ENCODE measurements around the gene DRAXIN.

The DRAXIN gene

GRCh38 chr1:11736746-11737639 is 45.5 kb downstream of the DRAXIN start:
- TF ChIP-seq CTCF (IDR thresholded peaks at IDR 0.05): no peak

- TF ChIP-seq CTCF (IDR thresholded peaks at IDR 0.05): no peak
Observed at GRCh38 chr1:11738096-11738495, 46.6 kb downstream of the DRAXIN start.

GRCh38 chr1:11738783-11739182 is 47.3 kb downstream of the DRAXIN start:
- TF ChIP-seq CTCF (IDR thresholded peaks at IDR 0.05): no peak

GRCh38 chr1:11740258-11741192 is 49.0 kb downstream of the DRAXIN start:
- no peak for TF ChIP-seq CTCF (IDR thresholded peaks at IDR 0.05)

- TF ChIP-seq CTCF (IDR thresholded peaks at IDR 0.05): no peak
Observed at GRCh38 chr1:11741482-11741881, 50.0 kb downstream of the DRAXIN start.

GRCh38 chr1:11741919-11742558 is 50.5 kb downstream of the DRAXIN start:
- TF ChIP-seq CTCF (IDR thresholded peaks at IDR 0.05): no peak

- no peak for TF ChIP-seq CTCF (IDR thresholded peaks at IDR 0.05)
Observed at GRCh38 chr1:11744287-11744686, 52.8 kb downstream of the DRAXIN start.
